Measurements from ENCODE around the gene FAM216B.
A peak's percentile ranks its signal among the peaks of the same experiment; 100 is the strongest.

The FAM216B gene

DNA sequence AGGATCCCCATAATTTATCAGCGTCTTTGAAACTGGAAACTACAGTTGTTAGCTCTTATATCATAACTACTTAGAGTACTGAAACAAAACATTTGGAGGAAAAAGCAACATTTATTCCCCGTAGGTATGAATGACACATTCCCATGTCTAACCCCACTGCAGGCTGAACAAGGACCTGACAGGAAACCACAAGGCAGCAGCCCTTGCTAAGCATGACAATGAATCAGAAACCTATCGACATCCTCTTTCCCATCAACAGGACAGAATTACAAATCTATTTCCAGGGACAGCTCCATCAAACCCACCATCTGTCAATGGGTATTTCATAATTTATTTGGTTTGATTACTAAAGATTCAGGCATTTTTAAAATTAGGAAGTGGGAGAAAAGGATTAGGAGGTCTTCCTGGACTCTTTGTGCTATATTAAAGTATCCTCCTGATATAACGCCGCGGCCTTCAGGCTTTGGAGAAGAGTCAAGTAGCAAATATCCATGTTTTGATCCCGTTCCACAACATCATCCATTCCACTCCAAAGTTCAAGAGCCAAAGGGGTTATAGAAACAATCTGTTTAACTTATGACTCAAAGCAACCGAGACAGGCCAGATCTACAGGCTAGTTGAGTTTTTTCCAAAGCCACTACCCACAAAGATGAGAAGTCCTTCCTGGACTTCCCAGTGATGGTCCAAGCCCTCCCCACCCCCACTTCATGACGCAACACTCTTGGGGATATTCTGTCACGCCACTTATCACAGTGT is 51.1 kb downstream of the FAM216B start:
- no peak for DNase-seq (ENCODE audit: low read depth, low spot score)

DNA sequence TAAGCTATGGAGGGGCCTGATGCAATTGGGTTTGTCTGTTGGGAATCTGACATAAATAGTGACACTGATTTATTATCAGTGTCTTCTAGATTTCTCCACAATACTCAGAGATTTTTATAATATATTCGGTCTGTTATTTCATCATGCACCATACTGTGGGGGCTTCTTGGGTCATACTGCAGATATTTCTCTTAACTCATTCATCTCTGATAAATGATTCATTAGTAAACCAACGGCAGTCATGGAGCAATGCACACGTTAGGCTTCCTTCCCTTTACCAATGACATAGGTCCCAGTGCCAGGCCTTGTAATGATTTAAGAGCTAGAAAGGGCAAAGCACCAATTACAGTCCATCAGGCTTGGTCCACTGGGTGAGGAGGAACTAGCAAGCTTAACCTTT is 53.6 kb downstream of the FAM216B start:
- DNase-seq (ENCODE audit: low read depth, low spot score) = no peak

DNA sequence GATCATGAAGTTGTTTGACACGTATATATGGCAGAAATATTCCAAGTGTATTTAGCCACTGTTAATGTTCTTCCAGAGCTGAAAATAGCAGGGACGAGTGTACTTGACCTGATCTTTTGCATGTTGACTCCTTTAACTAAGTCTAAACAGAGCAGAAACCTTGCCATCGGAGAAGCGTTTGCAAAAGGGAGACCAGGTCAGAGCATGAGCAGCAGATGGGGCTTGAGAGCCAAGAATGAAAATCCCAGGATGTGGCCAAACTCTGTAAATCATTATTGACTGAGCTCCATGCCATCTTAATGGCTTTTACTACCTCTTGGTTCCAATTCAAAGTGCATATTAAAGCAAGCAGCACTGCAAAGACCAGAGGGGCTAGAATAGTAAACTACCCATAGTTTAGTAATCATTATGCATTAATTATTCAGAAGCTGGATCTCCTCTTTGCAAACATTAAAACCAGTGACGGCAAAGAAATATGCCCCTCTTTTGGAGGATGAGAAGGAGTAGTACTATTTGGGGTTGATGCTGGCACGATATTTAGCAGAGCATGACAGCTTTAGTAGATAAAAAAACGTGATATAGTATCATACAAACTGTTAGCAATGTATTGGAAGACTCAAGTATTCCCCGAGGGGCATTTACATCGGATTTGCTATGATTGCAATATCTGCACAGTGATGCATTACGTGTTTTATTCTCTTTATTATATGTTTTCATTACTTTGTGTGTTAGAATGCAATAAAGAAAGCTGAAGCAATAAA is 55.7 kb downstream of the FAM216B start:
- DNase-seq (ENCODE audit: low read depth, low spot score) = peak; percentile 17

Data from ELF-1 (cell line).